ENCODE data around the gene MSANTD2.

Gene MSANTD2

GRCh38 chr11:124830749-124831148, 30.5 kb upstream of the MSANTD2 start:
- Histone ChIP-seq H3K4me3 (no peak overlapping the region), H3K27me3 (peaks cover 0 to 4% (median 0%) of the 10 kb centered on the region in 11 experiments; a peak in 3 of 22 replicates), H3K9me3 (replicated peaks in 1 of 11) (no peaks in the 10 kb centered on the region), H3K4me2 (0 out of 22 replicates have a peak overlapping the region, but pooled peaks of 2 of the 11 experiments have one; percentile 18 to 21), H3K36me3 (no peaks in the 10 kb centered on the region), H4K20me1 (no peaks in the 10 kb centered on the region), H3K9ac (no peak overlapping the region), H3K27ac (no peak overlapping the region), H3K4me1 (peaks cover 0 to 5% (median 0%) of the 10 kb centered on the region in 10 experiments; a peak in 1 of 20 replicates)
- no peak for TF ChIP-seq Cebpa-rat (IDR thresholded peaks at IDR 0.05)

GRCh38 chr11:124829986-124830385, 29.8 kb upstream of the MSANTD2 start:
- H3K4me2 ChIP-seq: no peak overlapping the region
- no peak overlapping the region for H3K4me3 ChIP-seq
- H4K20me1 ChIP-seq: no peaks in the 10 kb centered on the region
- no peaks in the 10 kb centered on the region for H3K9me3 ChIP-seq (replicated peaks in 1 of 11)
- no peaks in the 10 kb centered on the region for H3K36me3 ChIP-seq
- H3K27ac ChIP-seq: no peak overlapping the region
- TF ChIP-seq Cebpa-rat (IDR thresholded peaks at IDR 0.05): no peak
- no peak overlapping the region for H3K9ac ChIP-seq
- no peaks in the 10 kb centered on the region for H3K27me3 ChIP-seq
- H3K4me1 ChIP-seq: peaks cover 0 to 5% (median 0%) of the 10 kb centered on the region in 10 experiments; a peak in 1 of 20 replicates

GRCh38 chr11:124825876-124826275, 25.7 kb upstream of the MSANTD2 start:
- Histone ChIP-seq H3K9ac (no peak overlapping the region), H3K36me3 (no peaks in the 10 kb centered on the region), H4K20me1 (no peaks in the 10 kb centered on the region), H3K4me3 (no peak overlapping the region), H3K4me2 (no peak overlapping the region), H3K4me1 (peaks cover 0 to 5% (median 0%) of the 10 kb centered on the region in 10 experiments; a peak in 1 of 20 replicates), H3K27ac (no peak overlapping the region), H3K9me3 (replicated peaks in 1 of 11) (peaks cover 0 to 9% (median 4%) of the 10 kb centered on the region in 11 experiments; a peak in 5 of 22 replicates), H3K27me3 (no peaks in the 10 kb centered on the region)
- no peak for TF ChIP-seq Cebpa-rat (IDR thresholded peaks at IDR 0.05)

- no peak overlapping the region for H3K27ac ChIP-seq
- no peak for TF ChIP-seq Cebpa-rat (IDR thresholded peaks at IDR 0.05)
- H3K27me3 ChIP-seq: no peaks in the 10 kb centered on the region
- H3K9ac ChIP-seq: no peak overlapping the region
- H4K20me1 ChIP-seq: no peaks in the 10 kb centered on the region
- H3K36me3 ChIP-seq: no peaks in the 10 kb centered on the region
- peaks cover 0 to 10% (median 4%) of the 10 kb centered on the region in 11 experiments; a peak in 5 of 22 replicates for H3K9me3 ChIP-seq (replicated peaks in 1 of 11)
- H3K4me2 ChIP-seq: no peak overlapping the region
- no peak overlapping the region for H3K4me3 ChIP-seq
- H3K4me1 ChIP-seq: no peaks in the 10 kb centered on the region
Measured at GRCh38 chr11:124823512-124824376, 23.5 kb upstream of the MSANTD2 start.

GRCh38 chr11:124821995-124822730, 22.0 kb upstream of the MSANTD2 start:
- H3K4me2 ChIP-seq: no peak overlapping the region
- H3K4me3 ChIP-seq: no peak overlapping the region
- H3K9ac ChIP-seq: no peak overlapping the region
- H3K27me3 ChIP-seq: no peaks in the 10 kb centered on the region
- peaks cover 0 to 10% (median 4%) of the 10 kb centered on the region in 11 experiments; a peak in 5 of 22 replicates for H3K9me3 ChIP-seq (replicated peaks in 1 of 11)
- no peaks in the 10 kb centered on the region for H4K20me1 ChIP-seq
- no peaks in the 10 kb centered on the region for H3K36me3 ChIP-seq
- H3K4me1 ChIP-seq: no peaks in the 10 kb centered on the region
- no peak overlapping the region for H3K27ac ChIP-seq
- TF ChIP-seq Cebpa-rat (IDR thresholded peaks at IDR 0.05): no peak

- TF ChIP-seq Cebpa-rat (IDR thresholded peaks at IDR 0.05): no peak
- no peaks in the 10 kb centered on the region for H3K27me3 ChIP-seq
- H3K4me2 ChIP-seq: no peak overlapping the region
Measured at GRCh38 chr11:124817036-124817435, 16.8 kb upstream of the MSANTD2 start.

GRCh38 chr11:124814739-124815138, 14.5 kb upstream of the MSANTD2 start:
- no peaks in the 10 kb centered on the region for H3K9me3 ChIP-seq (replicated peaks in 1 of 11)
- H3K4me1 ChIP-seq: peaks cover 0 to 7% (median 0%) of the 10 kb centered on the region in 10 experiments; a peak in 4 of 20 replicates
- no peak for TF ChIP-seq Cebpa-rat (IDR thresholded peaks at IDR 0.05)
- no peak overlapping the region for H3K4me2 ChIP-seq
- no peaks in the 10 kb centered on the region for H4K20me1 ChIP-seq
- no peaks in the 10 kb centered on the region for H3K27me3 ChIP-seq
- no peak overlapping the region for H3K9ac ChIP-seq
- H3K36me3 ChIP-seq: no peaks in the 10 kb centered on the region
- no peak overlapping the region for H3K4me3 ChIP-seq
- H3K27ac ChIP-seq: no peak overlapping the region

More at GRCh38 chr11:124817036-124817435, 16.8 kb upstream of the MSANTD2 start:
- peaks cover 0 to 7% (median 0%) of the 10 kb centered on the region in 10 experiments; a peak in 4 of 20 replicates for H3K4me1 ChIP-seq
- H3K4me3 ChIP-seq: no peak overlapping the region
- no peak overlapping the region for H3K9ac ChIP-seq
- peaks cover 0 to 10% (median 4%) of the 10 kb centered on the region in 11 experiments; a peak in 5 of 22 replicates for H3K9me3 ChIP-seq (replicated peaks in 1 of 11)
- H3K27ac ChIP-seq: no peak overlapping the region
- H3K36me3 ChIP-seq: no peaks in the 10 kb centered on the region
- H4K20me1 ChIP-seq: no peaks in the 10 kb centered on the region

GRCh38 chr11:124812876-124813275, 12.7 kb upstream of the MSANTD2 start:
- Histone ChIP-seq H3K4me3 (no peak overlapping the region), H3K4me2 (peak overlapping the region in 3 of 11 experiments; percentile 0 to 27 (median 4); a peak in 1 of 22 replicates), H3K36me3 (no peaks in the 10 kb centered on the region), H3K27ac (no peak overlapping the region), H3K9ac (no peak overlapping the region), H3K27me3 (no peaks in the 10 kb centered on the region), H4K20me1 (no peaks in the 10 kb centered on the region), H3K4me1 (peaks cover 0 to 7% (median 0%) of the 10 kb centered on the region in 10 experiments; a peak in 4 of 20 replicates), H3K9me3 (replicated peaks in 1 of 11) (no peaks in the 10 kb centered on the region)
- no peak for TF ChIP-seq Cebpa-rat (IDR thresholded peaks at IDR 0.05)

Measured in BLaER1 treated with 17β-estradiol and CSF1 and Interleukin-3, amounts not matched to agents 10 nM and 100 nM (cell line).